PFSK-1 (cell line): ENCODE measurements around the gene DNM1L.

Source experiments
- FOXP2 ChIP-seq: optimal IDR thresholded peaks from 2 replicates; pipeline ENCODE3; 2011; ENCODE audit warnings: borderline replicate concordance, control low read depth, inconsistent platforms; ENCODE audit not compliant: insufficient read depth; ENCODE audit errors: extremely low read length, extremely low read depth
- POLR2AphosphoS5 ChIP-seq: IDR thresholded peaks from 2 replicates; pipeline ENCODE4 v1.6.1; 2012; ENCODE audit warnings: low read depth, mild to moderate bottlenecking, control low read depth, low read length, moderate library complexity
- TAF1 ChIP-seq: IDR thresholded peaks from 2 replicates; pipeline ENCODE4 v1.6.1; 2012; ENCODE audit warnings: low read length, control low read depth, borderline replicate concordance; ENCODE audit not compliant: insufficient read depth

- TF ChIP-seq POLR2AphosphoS5 (no peak), TAF1 (no peak; the same call in 1 of the 2 replicates), FOXP2 (peak; percentile 66)
These were observed 76.1 kb downstream of the DNM1L start for GRCh38 chr12:32755051-32755653.
